Liver (tissue), 9 donors: Measurements from ENCODE around the gene ERCC6. TPM values are rescaled to one million over a fixed set of nuclear protein-coding genes. Genes with fewer than 3 reads are reported as not detected.

Experiments used
- DNase-seq: peaks from one replicate; pipeline ENCODE4 v3.0.0-alpha.2; 2017; ENCODE audit warnings: low spot score
- H3K27ac ChIP-seq, 2 donors: one replicate each; pipeline ENCODE4 v1.7.0; 2013; ENCODE audit warnings: inconsistent platforms in 2 of 2, low read length in 2 of 2, control low read depth in 1 of 2, low read depth in 1 of 2, mild to moderate bottlenecking in 1 of 2
- H3K27me3 ChIP-seq, 4 donors: one replicate each; pipeline versions ENCODE4 v1.6.1 to v1.7.0; 2013; ENCODE audit warnings: low read length in 3 of 4, inconsistent platforms in 1 of 4, mild to moderate bottlenecking in 1 of 4, moderate library complexity in 1 of 4; ENCODE audit not compliant: control insufficient read depth in 4 of 4, insufficient read depth in 4 of 4
- H3K36me3 ChIP-seq, 4 donors: one replicate each; pipeline versions ENCODE4 v1.6.1 to v1.7.0; 2013; ENCODE audit warnings: low read length in 3 of 4, mild to moderate bottlenecking in 3 of 4, low read depth in 1 of 4, moderate library complexity in 1 of 4; ENCODE audit not compliant: control insufficient read depth in 4 of 4, insufficient read depth in 3 of 4
- H3K4me1 ChIP-seq, 4 donors: one replicate each; pipeline versions ENCODE4 v1.6.1 to v1.7.0; 2013; ENCODE audit warnings: low read length in 3 of 4, mild to moderate bottlenecking in 3 of 4, moderate library complexity in 1 of 4; ENCODE audit not compliant: control insufficient read depth in 4 of 4, insufficient read depth in 4 of 4
- H3K4me3 ChIP-seq, 3 donors: one replicate each; pipeline versions ENCODE4 v1.6.1 to v1.7.0; 2013; ENCODE audit warnings: low read length in 3 of 3, control low read depth in 1 of 3, low read depth in 1 of 3, mild to moderate bottlenecking in 1 of 3
- H3K9ac ChIP-seq, 2 donors: one replicate each; pipeline ENCODE4 v1.7.0; 2013; ENCODE audit warnings: low read length in 2 of 2, mild to moderate bottlenecking in 2 of 2, moderate library complexity in 2 of 2, control low read depth in 1 of 2, low read depth in 1 of 2
- H3K9me3 ChIP-seq, 4 donors: one replicate each; pipeline versions ENCODE4 v1.6.1 to v1.7.0; 2013; ENCODE audit warnings: low read length in 3 of 4; ENCODE audit not compliant: control insufficient read depth in 4 of 4
- ATF3 ChIP-seq: IDR thresholded peaks from 2 replicates; pipeline ENCODE4 v1.6.1; 2016; ENCODE audit warnings: antibody characterized with exemption
- CTCF ChIP-seq: fragments of 150-350 bp; IDR thresholded peaks from 2 replicates; pipeline ENCODE4 v1.5.1; 2017; ENCODE audit warnings: improper control_type of control experiment, low read depth, low read length; ENCODE audit not compliant: missing input control
- EGR1 ChIP-seq, 2 donors: IDR thresholded peaks; 2 replicates each; pipeline ENCODE4 v1.6.1; 2016 to 2018; ENCODE audit warnings: antibody characterized with exemption in 2 of 2, low read depth in 2 of 2
- FOXA1 ChIP-seq: IDR thresholded peaks from 2 replicates; pipeline ENCODE4 v1.6.1; 2016; ENCODE audit warnings: antibody characterized with exemption
- FOXA2 ChIP-seq: IDR thresholded peaks from 2 replicates; pipeline ENCODE4 v1.6.1; 2016; ENCODE audit warnings: antibody characterized with exemption
- GABPA ChIP-seq, 2 donors: IDR thresholded peaks in 1 of 2; conservative IDR thresholded peaks in 1 of 2; 2 replicates each; pipeline ENCODE4 v1.6.1; 2016; ENCODE audit warnings: antibody characterized with exemption in 2 of 2, mild to moderate bottlenecking in 1 of 2, moderate library complexity in 1 of 2
- HNF4A ChIP-seq, 2 donors: conservative IDR thresholded peaks; 2 replicates each; pipeline ENCODE4 v1.6.1; 2016; ENCODE audit warnings: antibody characterized with exemption in 2 of 2, mild to moderate bottlenecking in 2 of 2
- HNF4G ChIP-seq: IDR thresholded peaks from 2 replicates; pipeline ENCODE4 v1.6.1; 2016; ENCODE audit warnings: antibody characterized with exemption
- JUND ChIP-seq, 2 donors: IDR thresholded peaks; 2 replicates each; pipeline ENCODE4 v1.6.1; 2016; ENCODE audit warnings: antibody characterized with exemption in 2 of 2
- MAX ChIP-seq: IDR thresholded peaks from 2 replicates; pipeline ENCODE4 v1.6.1; 2016; ENCODE audit warnings: antibody characterized with exemption
- NR2F2 ChIP-seq: IDR thresholded peaks from 2 replicates; pipeline ENCODE4 v1.6.1; 2016; ENCODE audit warnings: antibody characterized with exemption
- RAD21 ChIP-seq, 2 donors: IDR thresholded peaks; 2 replicates each; pipeline ENCODE4 v1.6.1; 2016; ENCODE audit warnings: antibody characterized with exemption in 2 of 2, mild to moderate bottlenecking in 2 of 2
- REST ChIP-seq: IDR thresholded peaks from 2 replicates; pipeline ENCODE4 v1.6.1; 2016; ENCODE audit warnings: antibody characterized with exemption, mild to moderate bottlenecking
- RXRA ChIP-seq, 2 donors: IDR thresholded peaks; 2 replicates each; pipeline ENCODE4 v1.6.1; 2017 to 2018; ENCODE audit warnings: antibody characterized with exemption in 2 of 2, mild to moderate bottlenecking in 1 of 2
- SP1 ChIP-seq: IDR thresholded peaks from 2 replicates; pipeline ENCODE4 v1.6.1; 2018; ENCODE audit warnings: antibody characterized with exemption, mild to moderate bottlenecking
- TAF1 ChIP-seq: conservative IDR thresholded peaks from 2 replicates; pipeline ENCODE4 v1.6.1; 2016; ENCODE audit warnings: antibody characterized with exemption, mild to moderate bottlenecking
- YY1 ChIP-seq: IDR thresholded peaks from 2 replicates; pipeline ENCODE4 v1.6.1; 2016; ENCODE audit warnings: antibody characterized with exemption, mild to moderate bottlenecking
- ZBTB33 ChIP-seq: IDR thresholded peaks from 2 replicates; pipeline ENCODE4 v1.6.1; 2016; ENCODE audit warnings: antibody characterized with exemption
- WGBS: extraction: QIAGEN DNeasy Blood & Tissue Kit; methylation state at CpG from one replicate; pipeline ENCODE4 v1.1.7; 2013; 5-methylcytosine and 5-hydroxymethylcytosine counted together
- polyA plus RNA-seq, 2 donors: library from polyadenylated mRNA; stranded (reverse) in 1 of 2; unstranded in 1 of 2; fragments of 200-250 nt in 1 of 2; fragments of >200 nt in 1 of 2; fragmentation: Nextera tagmentation in 1 of 2; extraction: Ambion mirVana in 1 of 2; gene quantifications; one replicate each; pipeline versions ENCODE4 v1.2.1 to v1.2.3, GENCODE V29; 2013 to 2015
- total RNA-seq, 2 donors: library from RNA; depleted of rRNA; stranded (reverse); fragments of >200 nt; gene quantifications; one replicate each; pipeline ENCODE4 v1.2.3, GENCODE V29; 2014
- donor health status: healthy.
- donor health status: healthy.
- donor health status: healthy.
- donor health status: healthy.
- donor health status: healthy.

The ERCC6 gene
- 10 to 100 TPM; 12.0 to 17.1 TPM for total RNA-seq
- 1 to 10 TPM; 2.3 to 3.0 TPM for polyA plus RNA-seq

GRCh38 chr10:49538381-49539319, at the start of gene ERCC6:
Gene ERCC6 (minus strand): TSS chr10:49539121.
- peaks cover 3 to 18% (median 14%) of the 10 kb centered on the region in 4 donors for H3K4me1 ChIP-seq
- H3K9ac ChIP-seq, result peak within 1 kb of the TSS; percentile 61 to 65
- no peak for TF ChIP-seq HNF4G
- TF ChIP-seq RXRA (IDR thresholded peaks at IDR 0.05), result peak in 1 of 2 donors; percentile 32
- TF ChIP-seq ZBTB33, result peak; percentile 20
- TF ChIP-seq RAD21 (IDR thresholded peaks at IDR 0.05), result no peak
- peak; percentile 27 for TF ChIP-seq SP1
- peak; percentile 75 to 90 for TF ChIP-seq GABPA (IDR thresholded peaks at IDR 0.05 in 1 of 2, conservative IDR thresholded peaks at IDR 0.05 in 1 of 2)
- TF ChIP-seq REST, result peak; percentile 59
- TF ChIP-seq YY1, result peak; percentile 75
- no peak for TF ChIP-seq TAF1
- TF ChIP-seq NR2F2, result no peak
- no peak for TF ChIP-seq JUND (IDR thresholded peaks at IDR 0.05)
- TF ChIP-seq EGR1 (IDR thresholded peaks at IDR 0.05; ENCODE audit: low read depth in 2 of 2), result no peak
- no peak for TF ChIP-seq ATF3
- TF ChIP-seq CTCF, result no peak
- no peak for TF ChIP-seq FOXA2
- no peak for TF ChIP-seq HNF4A (conservative IDR thresholded peaks at IDR 0.05)
- peak; percentile 87 for TF ChIP-seq MAX
- no peak for TF ChIP-seq FOXA1
- H3K27ac ChIP-seq, result peak within 1 kb of the TSS; percentile 62 to 89
- H3K27me3 ChIP-seq, result peaks cover 0 to 3% (median 0%) of the 10 kb centered on the region in 4 donors
- peak within 1 kb of the TSS; percentile 65 to 89 (median 78) for H3K4me3 ChIP-seq
- peak; percentile 94 for DNase-seq
- no peaks in the 10 kb centered on the region for H3K9me3 ChIP-seq
- WGBS, result 2% methylated on average over 75 of the region's 75 CpGs
- peaks cover 0 to 4% (median 0%) of the 10 kb centered on the region in 4 donors for H3K36me3 ChIP-seq
